ENCODE data around the gene GRID1. TPM values are rescaled to one million over a fixed set of nuclear protein-coding genes. Genes with fewer than 3 reads are reported as not detected.

Gene GRID1
- total and polyA plus RNA-seq, 7 experiments from 2014 or later: not detected

- Histone ChIP-seq H3K27me3 (ENCODE audit: control insufficient read depth in 2 of 2, insufficient read depth in 2 of 2, low read length in 2 of 2) (peaks cover 0 to 2% of the 10 kb centered on the region in 2 donors), H3K36me3 (ENCODE audit: control insufficient read depth in 2 of 3, insufficient read depth in 3 of 3, low read length in 3 of 3) (no peaks in the 10 kb centered on the region), H3K27ac (ENCODE audit: low read depth, low read length) (no peak overlapping the region), H3K4me1 (ENCODE audit: control insufficient read depth in 2 of 2, insufficient read depth in 2 of 2, low read length in 2 of 2) (no peaks in the 10 kb centered on the region), H3K9me3 (ENCODE audit: control insufficient read depth in 2 of 3, low read length in 3 of 3) (no peaks in the 10 kb centered on the region), H3K4me3 (ENCODE audit: low read length) (no peak overlapping the region)
- Mint-ChIP-seq H3K4me3 (no peak overlapping the region), H3K4me1 (no peaks in the 10 kb centered on the region), H3K9me3 (peaks cover 0 to 8% (median 0%) of the 10 kb centered on the region in 11 donors), H3K27ac (no peak overlapping the region), H3K36me3 (no peaks in the 10 kb centered on the region), H3K27me3 (peaks cover 0 to 6% (median under 1%) of the 10 kb centered on the region in 5 donors)
- intact Hi-C loops (cut with micrococcal nuclease): loop anchor here in 1 of 2 donors (10.0 kb wide), 1 partner anchor 115 kb away; no protein-coding TSS in a partner anchor
- DNase-seq: no peak
- ChIA-PET CTCF (no interaction called here), POLR2A (no interaction called here)
- no peak for ATAC-seq
These were observed 686.9 kb downstream of the GRID1 start for GRCh38 chr10:85679710-85680109.

GRCh38 chr10:85679061-85679460 lies 687.5 kb downstream of the GRID1 start:
- H3K4me1 ChIP-seq (ENCODE audit: control insufficient read depth in 2 of 2, insufficient read depth in 2 of 2, low read length in 2 of 2): no peaks in the 10 kb centered on the region
- ATAC-seq: no peak
- no peaks in the 10 kb centered on the region for H3K36me3 ChIP-seq (ENCODE audit: control insufficient read depth in 2 of 3, insufficient read depth in 3 of 3, low read length in 3 of 3)
- ChIA-PET CTCF (no interaction called here), POLR2A (no interaction called here)
- no peaks in the 10 kb centered on the region for H3K4me1 Mint-ChIP-seq
- H3K27ac ChIP-seq (ENCODE audit: low read depth, low read length): no peak overlapping the region
- H3K27me3 Mint-ChIP-seq: peaks cover 0 to 6% (median 0%) of the 10 kb centered on the region in 5 donors
- no peaks in the 10 kb centered on the region for H3K36me3 Mint-ChIP-seq
- DNase-seq: no peak
- H3K4me3 Mint-ChIP-seq: no peak overlapping the region
- no peak overlapping the region for H3K4me3 ChIP-seq (ENCODE audit: low read length)
- peaks cover 0 to 8% (median 0%) of the 10 kb centered on the region in 11 donors for H3K9me3 Mint-ChIP-seq
- intact Hi-C loops (cut with micrococcal nuclease): no loop called here
- H3K27ac Mint-ChIP-seq: no peak overlapping the region
- H3K27me3 ChIP-seq (ENCODE audit: control insufficient read depth in 2 of 2, insufficient read depth in 2 of 2, low read length in 2 of 2): no peaks in the 10 kb centered on the region
- H3K9me3 ChIP-seq (ENCODE audit: control insufficient read depth in 2 of 3, low read length in 3 of 3): no peaks in the 10 kb centered on the region

GRCh38 chr10:85674851-85675250 lies 691.7 kb downstream of the GRID1 start:
- Mint-ChIP-seq H3K9me3 (peaks cover 3 to 19% (median 11%) of the 10 kb centered on the region in 11 donors), H3K27me3 (peaks cover 0 to 6% (median 0%) of the 10 kb centered on the region in 5 donors), H3K27ac (no peak overlapping the region), H3K4me3 (no peak overlapping the region), H3K4me1 (peaks cover 0 to 5% (median 0%) of the 10 kb centered on the region in 7 donors), H3K36me3 (peaks cover 0 to 7% (median 0%) of the 10 kb centered on the region in 5 donors)
- Histone ChIP-seq H3K27ac (ENCODE audit: low read depth, low read length) (no peak overlapping the region), H3K27me3 (ENCODE audit: control insufficient read depth in 2 of 2, insufficient read depth in 2 of 2, low read length in 2 of 2) (no peaks in the 10 kb centered on the region), H3K4me1 (ENCODE audit: control insufficient read depth in 2 of 2, insufficient read depth in 2 of 2, low read length in 2 of 2) (no peaks in the 10 kb centered on the region), H3K9me3 (ENCODE audit: control insufficient read depth in 2 of 3, low read length in 3 of 3) (no peaks in the 10 kb centered on the region), H3K36me3 (ENCODE audit: control insufficient read depth in 2 of 3, insufficient read depth in 3 of 3, low read length in 3 of 3) (no peaks in the 10 kb centered on the region), H3K4me3 (ENCODE audit: low read length) (no peak overlapping the region)
- intact Hi-C loops (cut with micrococcal nuclease): no loop called here
- POLR2A ChIA-PET: no interaction called here
- ATAC-seq (no peak), DNase-seq (no peak)
- CTCF ChIA-PET: no interaction called here

- ATAC-seq (no peak), DNase-seq (no peak)
- Histone ChIP-seq H3K27ac (ENCODE audit: low read depth, low read length) (no peak overlapping the region), H3K36me3 (ENCODE audit: control insufficient read depth in 2 of 3, insufficient read depth in 3 of 3, low read length in 3 of 3) (no peaks in the 10 kb centered on the region), H3K4me1 (ENCODE audit: control insufficient read depth in 2 of 2, insufficient read depth in 2 of 2, low read length in 2 of 2) (no peaks in the 10 kb centered on the region), H3K27me3 (ENCODE audit: control insufficient read depth in 2 of 2, insufficient read depth in 2 of 2, low read length in 2 of 2) (no peaks in the 10 kb centered on the region), H3K4me3 (ENCODE audit: low read length) (no peak overlapping the region), H3K9me3 (ENCODE audit: control insufficient read depth in 2 of 3, low read length in 3 of 3) (no peaks in the 10 kb centered on the region)
- Mint-ChIP-seq H3K36me3 (peaks cover 0 to 7% (median 0%) of the 10 kb centered on the region in 5 donors), H3K27me3 (peaks cover 0 to 6% (median 0%) of the 10 kb centered on the region in 5 donors), H3K4me3 (no peak overlapping the region), H3K4me1 (peaks cover 0 to 5% (median 0%) of the 10 kb centered on the region in 7 donors), H3K27ac (no peak overlapping the region), H3K9me3 (peaks cover 3 to 19% (median 11%) of the 10 kb centered on the region in 11 donors)
- POLR2A ChIA-PET: no interaction called here
- intact Hi-C loops (cut with micrococcal nuclease): no loop called here
- CTCF ChIA-PET: no interaction called here
These were observed 693.3 kb downstream of the GRID1 start for GRCh38 chr10:85673270-85673669.

- Histone ChIP-seq H3K27ac (ENCODE audit: low read depth, low read length) (no peak overlapping the region), H3K4me1 (ENCODE audit: control insufficient read depth in 2 of 2, insufficient read depth in 2 of 2, low read length in 2 of 2) (no peaks in the 10 kb centered on the region), H3K27me3 (ENCODE audit: control insufficient read depth in 2 of 2, insufficient read depth in 2 of 2, low read length in 2 of 2) (no peaks in the 10 kb centered on the region), H3K4me3 (ENCODE audit: low read length) (no peak overlapping the region), H3K36me3 (ENCODE audit: control insufficient read depth in 2 of 3, insufficient read depth in 3 of 3, low read length in 3 of 3) (no peaks in the 10 kb centered on the region), H3K9me3 (ENCODE audit: control insufficient read depth in 2 of 3, low read length in 3 of 3) (no peaks in the 10 kb centered on the region)
- ChIA-PET CTCF (no interaction called here), POLR2A (no interaction called here)
- ATAC-seq (no peak), DNase-seq (no peak)
- H3K4me1 Mint-ChIP-seq: peaks cover 0 to 5% (median 0%) of the 10 kb centered on the region in 7 donors
- no peak overlapping the region for H3K4me3 Mint-ChIP-seq
- peaks cover 0 to 7% (median 0%) of the 10 kb centered on the region in 5 donors for H3K36me3 Mint-ChIP-seq
- no peaks in the 10 kb centered on the region for H3K27me3 Mint-ChIP-seq
- no peak overlapping the region for H3K27ac Mint-ChIP-seq
- intact Hi-C loops (cut with micrococcal nuclease): no loop called here
- H3K9me3 Mint-ChIP-seq: peaks cover 3 to 19% (median 11%) of the 10 kb centered on the region in 11 donors
These were observed 695.1 kb downstream of the GRID1 start for GRCh38 chr10:85671530-85671929.

- Histone ChIP-seq H3K27me3 (ENCODE audit: control insufficient read depth in 2 of 2, insufficient read depth in 2 of 2, low read length in 2 of 2) (no peaks in the 10 kb centered on the region), H3K4me3 (ENCODE audit: low read length) (no peak overlapping the region), H3K9me3 (ENCODE audit: control insufficient read depth in 2 of 3, low read length in 3 of 3) (no peaks in the 10 kb centered on the region), H3K36me3 (ENCODE audit: control insufficient read depth in 2 of 3, insufficient read depth in 3 of 3, low read length in 3 of 3) (no peaks in the 10 kb centered on the region), H3K27ac (ENCODE audit: low read depth, low read length) (no peak overlapping the region), H3K4me1 (ENCODE audit: control insufficient read depth in 2 of 2, insufficient read depth in 2 of 2, low read length in 2 of 2) (no peaks in the 10 kb centered on the region)
- DNase-seq (no peak), ATAC-seq (no peak)
- Mint-ChIP-seq H3K4me3 (no peak overlapping the region), H3K27ac (no peak overlapping the region), H3K27me3 (no peaks in the 10 kb centered on the region), H3K9me3 (peaks cover 3 to 19% (median 8%) of the 10 kb centered on the region in 11 donors), H3K4me1 (peaks cover 0 to 5% (median 0%) of the 10 kb centered on the region in 7 donors), H3K36me3 (peaks cover 0 to 7% (median 0%) of the 10 kb centered on the region in 5 donors)
- ChIA-PET CTCF (no interaction called here), POLR2A (no interaction called here)
- intact Hi-C loops (cut with micrococcal nuclease): no loop called here
These were observed 698.1 kb downstream of the GRID1 start for GRCh38 chr10:85668522-85668921.

GRCh38 chr10:85667638-85668233 lies 698.9 kb downstream of the GRID1 start:
- Histone ChIP-seq H3K9me3 (ENCODE audit: control insufficient read depth in 2 of 3, low read length in 3 of 3) (no peaks in the 10 kb centered on the region), H3K27me3 (ENCODE audit: control insufficient read depth in 2 of 2, insufficient read depth in 2 of 2, low read length in 2 of 2) (no peaks in the 10 kb centered on the region), H3K27ac (ENCODE audit: low read depth, low read length) (no peak overlapping the region), H3K4me1 (ENCODE audit: control insufficient read depth in 2 of 2, insufficient read depth in 2 of 2, low read length in 2 of 2) (no peaks in the 10 kb centered on the region), H3K36me3 (ENCODE audit: control insufficient read depth in 2 of 3, insufficient read depth in 3 of 3, low read length in 3 of 3) (no peaks in the 10 kb centered on the region), H3K4me3 (ENCODE audit: low read length) (no peak overlapping the region)
- no peaks in the 10 kb centered on the region for H3K27me3 Mint-ChIP-seq
- CTCF ChIA-PET: no interaction called here
- H3K36me3 Mint-ChIP-seq: peaks cover 0 to 4% (median 0%) of the 10 kb centered on the region in 5 donors
- POLR2A ChIA-PET: no interaction called here
- H3K9me3 Mint-ChIP-seq: peaks cover under 1 to 13% (median 5%) of the 10 kb centered on the region in 11 donors
- DNase-seq: no peak
- no peak overlapping the region for H3K4me3 Mint-ChIP-seq
- intact Hi-C loops (cut with micrococcal nuclease): no loop called here
- no peak overlapping the region for H3K27ac Mint-ChIP-seq
- no peak for ATAC-seq
- H3K4me1 Mint-ChIP-seq: peaks cover 0 to 5% (median 0%) of the 10 kb centered on the region in 7 donors
